Activated B cell treated with CpG ODN at 0.5 μM for 24 hours (primary cell): ENCODE data around the gene CTNNA1. TPM values are rescaled to one million over a fixed set of nuclear protein-coding genes. Genes with fewer than 3 reads are reported as not detected.

Experiments used
- ATAC-seq: fragments of 200-7000 bp; cut with Tn5 transposase; one replicate; pipeline ENCODE4 v1.10.0; 2021; ENCODE audit warnings: low read depth, mild to moderate bottlenecking, moderate library complexity
- CTCF ChIA-PET: fragments of 350-600 bp; sonication (Branson Sonifier 250); formaldehyde crosslinking; loops from one replicate; lab custom pipeline; 2021; ENCODE audit warnings: antibody characterized with exemption; lab: Charles Lee
- POLR2A ChIA-PET: fragments of 350-600 bp; sonication (Branson Sonifier 250); formaldehyde crosslinking; loops from one replicate; lab custom pipeline; 2021; ENCODE audit warnings: antibody characterized with exemption; lab: Charles Lee
- DNase-seq: peaks from one replicate; pipeline ENCODE4 v3.0.0; 2022
- H3K27ac Mint-ChIP-seq: one replicate; pipeline ENCODE4 v1.8.0; 2020; ENCODE audit warnings: mixed read lengths
- H3K27me3 Mint-ChIP-seq: one replicate; pipeline ENCODE4 v1.8.0; 2021; ENCODE audit warnings: mixed read lengths
- H3K36me3 Mint-ChIP-seq: one replicate; pipeline ENCODE4 v1.8.0; 2021; ENCODE audit warnings: low read depth, mixed read lengths
- H3K4me1 Mint-ChIP-seq: one replicate; pipeline ENCODE4 v1.8.0; 2021; ENCODE audit warnings: mixed read lengths
- H3K4me3 Mint-ChIP-seq: one replicate; pipeline ENCODE4 v1.8.0; 2020; ENCODE audit warnings: mild to moderate bottlenecking, mixed read lengths
- H3K9me3 Mint-ChIP-seq: one replicate; pipeline ENCODE4 v1.8.0; 2020; ENCODE audit warnings: mixed read lengths
- CTCF ChIP-seq: fragments of 200-600 bp; IDR thresholded peaks from one replicate; pipeline ENCODE4 v1.8.0; 2022; ENCODE audit warnings: antibody characterized with exemption, mild to moderate bottlenecking
- intact Hi-C: fragments of 100-400 bp; cut with micrococcal nuclease; formaldehyde crosslinking; loops from one replicate; pipeline ENCODE4 v1.15.1; 2024
- total RNA-seq: library from RNA; stranded (reverse); gene quantifications from 2 replicates; pipeline ENCODE4 v1.2.3, GENCODE V29; 2022

The CTNNA1 gene
- total RNA-seq, 1 donor from 2014 or later, result 76.0 TPM

- Mint-ChIP-seq H3K27me3 (no peaks in the 10 kb centered on the region), H3K36me3 (no peaks in the 10 kb centered on the region), H3K4me3 (no peak overlapping the region), H3K9me3 (no peaks in the 10 kb centered on the region), H3K27ac (no peak overlapping the region), H3K4me1 (no peaks in the 10 kb centered on the region)
- DNase-seq, result no peak
- no peak for TF ChIP-seq CTCF
- no peak for ATAC-seq
- intact Hi-C loops, result no loop called here
- CTCF ChIA-PET, result no interaction called here
- POLR2A ChIA-PET, result no interaction called here
These were observed 227.9 kb downstream of the CTNNA1 start for GRCh38 chr5:138981131-138981530.

- Mint-ChIP-seq H3K27ac (no peak overlapping the region), H3K4me3 (no peak overlapping the region), H3K27me3 (no peaks in the 10 kb centered on the region), H3K4me1 (no peaks in the 10 kb centered on the region), H3K9me3 (no peaks in the 10 kb centered on the region), H3K36me3 (no peaks in the 10 kb centered on the region)
- ATAC-seq, result no peak
- no peak for DNase-seq
- no peak for TF ChIP-seq CTCF
- POLR2A ChIA-PET, result no interaction called here
- intact Hi-C loops, result no loop called here
- CTCF ChIA-PET, result no interaction called here
These were observed 228.4 kb downstream of the CTNNA1 start for GRCh38 chr5:138981586-138981985.

DNA sequence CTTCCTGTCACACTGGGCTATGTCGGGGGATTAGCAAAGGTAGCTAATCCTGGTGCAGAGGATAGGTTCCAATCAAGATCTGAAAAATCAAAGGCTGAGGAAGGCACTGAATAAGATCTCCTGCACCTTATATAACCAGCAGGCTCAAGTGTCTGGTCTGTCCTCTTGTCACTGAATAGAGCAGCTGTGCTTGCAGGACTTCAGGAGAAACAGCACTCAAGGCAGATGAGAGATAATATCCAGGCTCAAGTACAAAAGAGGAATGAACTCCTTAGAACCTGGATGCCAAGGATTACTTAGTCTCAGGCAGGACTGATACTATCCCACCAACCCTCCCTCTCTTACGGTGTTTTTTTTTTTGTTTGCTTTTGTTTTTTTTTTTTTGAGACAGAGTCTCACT, 230.8 kb downstream of the CTNNA1 start:
- no peaks in the 10 kb centered on the region for H3K36me3 Mint-ChIP-seq
- TF ChIP-seq CTCF, result no peak
- no peak overlapping the region for H3K4me3 Mint-ChIP-seq
- H3K27ac Mint-ChIP-seq, result no peak overlapping the region
- DNase-seq (no peak), ATAC-seq (no peak)
- H3K27me3 Mint-ChIP-seq, result no peaks in the 10 kb centered on the region
- intact Hi-C loops, result no loop called here
- ChIA-PET CTCF (no interaction called here), POLR2A (interaction anchor here (0.6 kb wide), 1 partner anchor 423 kb away, joined by 6 read pairs; no protein-coding TSS in a partner anchor)
- H3K9me3 Mint-ChIP-seq, result no peaks in the 10 kb centered on the region
- H3K4me1 Mint-ChIP-seq, result no peaks in the 10 kb centered on the region

Other genes with a start within 250 kb of the CTNNA1 start
- 95.7 and 99.6 TPM in 2 replicates for gene ETF1, start 210.2 kb upstream of the CTNNA1 start, total RNA-seq
- 223 and 224 TPM in 2 replicates for gene HSPA9, start 178.0 kb upstream of the CTNNA1 start, total RNA-seq
- gene LRRTM2, start 121.9 kb downstream of the CTNNA1 start, total RNA-seq, result 0.07 and 0.29 TPM in 2 replicates